Fibroblast of skin of right biceps (primary cell): ENCODE results near the gene TTC32.

Source experiments
- DNase-seq: peaks from one replicate; pipeline ENCODE4 v3.0.0-alpha.2; 2013

TTC32 gene

DNA sequence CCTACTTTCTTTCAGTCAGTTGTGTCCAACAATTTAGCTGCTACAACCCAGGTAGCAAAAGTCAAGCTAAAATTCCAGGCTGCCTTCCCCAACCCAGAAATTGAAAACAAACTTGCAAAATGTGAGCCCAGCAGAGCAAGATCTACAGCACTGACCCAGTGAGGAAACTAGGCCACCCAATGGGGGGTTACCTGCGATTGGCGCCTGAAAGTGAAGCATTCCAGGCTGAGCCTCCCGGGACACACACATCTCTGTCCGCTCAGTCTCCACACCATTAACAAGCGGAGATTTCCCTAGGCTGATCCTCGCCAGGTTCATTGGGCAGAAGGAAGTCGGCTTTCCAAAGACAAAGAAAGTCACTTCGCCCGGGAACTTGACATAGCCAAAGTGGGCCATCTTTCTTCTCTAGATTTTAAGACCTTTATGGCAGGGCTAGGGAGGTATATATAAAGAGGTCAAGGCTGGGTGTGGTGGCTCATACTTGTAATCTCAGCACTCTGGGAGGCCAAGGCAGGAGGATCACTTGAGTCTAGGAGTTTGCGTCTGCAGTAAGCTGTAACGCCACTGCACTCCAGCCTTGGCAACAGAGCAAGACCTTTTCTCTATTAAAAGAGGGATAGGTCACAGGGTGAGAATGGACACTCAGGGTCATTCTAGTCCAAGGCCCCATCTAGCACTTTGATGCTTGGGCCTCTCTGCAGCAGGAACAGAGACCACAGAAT, 53.6 kb downstream of the TTC32 start:
- DNase-seq, result no peak

GRCh38 chr2:19847486-19847885, 54.3 kb downstream of the TTC32 start:
- DNase-seq, result no peak
